Measurements from ENCODE around the gene TMED4. TPM values are rescaled to one million over a fixed set of nuclear protein-coding genes. Genes with fewer than 3 reads are reported as not detected.
A peak's percentile ranks its signal among the peaks of the same experiment; 100 is the strongest.
"Not testable (repeated sequence)": the region's sequence is repeated elsewhere in the genome, so short reads cannot be mapped to it uniquely, and the experiment has no call there.

The TMED4 gene
- total and polyA plus RNA-seq, 5 experiments from 2014 or later = 61.4 to 110 (median 80.4) TPM

GRCh38 chr7:44606341-44607140, 24.5 kb upstream of the TMED4 start, which contains the start of gene OGDH:
TSS of gene OGDH (plus strand) at chr7:44606627. CDS start at chr7:44624344, 17,717 bp downstream.
- Mint-ChIP-seq H3K36me3 (peaks cover 0 to 2% (median 0%) of the 10 kb centered on the region in 3 donors), H3K27ac (peak within 1 kb of the TSS; percentile 96 to 100 (median 99)), H3K27me3 (peaks cover 0 to 5% (median 0%) of the 10 kb centered on the region in 5 donors), H3K4me1 (peaks cover 11 to 52% (median 40%) of the 10 kb centered on the region in 4 donors), H3K9me3 (no peaks in the 10 kb centered on the region), H3K4me3 (peak within 1 kb of the TSS; percentile 92 to 100 (median 98))
- POLR2A ChIA-PET = interaction anchor here (0.5 to 3.9 kb wide), 37 partner anchors 8 to 680 kb away, joined by 3 to 47 read pairs (median 4); partner anchors contain the start of genes DDX56, H2AZ2, NUDCD3 and PPIA
- ATAC-seq = peak; percentile 94 to 95
- DNase-seq = peak; percentile 97 to 100 (median 99)

- Mint-ChIP-seq H3K4me3 (peak overlapping the region in 8 of 10 donors; percentile 4 to 100 (median 68)), H3K9me3 (no peaks in the 10 kb centered on the region), H3K36me3 (peaks cover 0 to 2% (median 0%) of the 10 kb centered on the region in 3 donors), H3K4me1 (peaks cover 8 to 46% (median 32%) of the 10 kb centered on the region in 4 donors), H3K27me3 (peaks cover 0 to 5% (median 0%) of the 10 kb centered on the region in 5 donors), H3K27ac (peak overlapping the region in 6 of 10 donors; percentile 29 to 100 (median 84))
- ATAC-seq (no peak), DNase-seq (no peak)
- POLR2A ChIA-PET = interaction anchor here (0.8 to 3.9 kb wide), 5 partner anchors 23 to 280 kb away, joined by 3 to 47 read pairs (median 28); partner anchors contain the start of genes PURB, TMED4 and ZMIZ2
Observed at GRCh38 chr7:44604941-44605340, 22.9 kb upstream of the TMED4 start.

GRCh38 chr7:44603193-44603592, 21.2 kb upstream of the TMED4 start:
- no peak overlapping the region for H3K27ac Mint-ChIP-seq
- peaks cover 0 to 5% (median 0%) of the 10 kb centered on the region in 5 donors for H3K27me3 Mint-ChIP-seq
- peaks cover 8 to 31% (median 21%) of the 10 kb centered on the region in 4 donors for H3K4me1 Mint-ChIP-seq
- no peak for DNase-seq
- H3K4me3 Mint-ChIP-seq = no peak overlapping the region
- ATAC-seq = no peak
- H3K9me3 Mint-ChIP-seq = no peaks in the 10 kb centered on the region
- peaks cover 0 to 2% (median 0%) of the 10 kb centered on the region in 3 donors for H3K36me3 Mint-ChIP-seq
- POLR2A ChIA-PET = interaction anchor here (0.6 to 1.0 kb wide), 2 partner anchors 14 to 21 kb away, joined by 3 to 4 read pairs; partner anchors contain the start of gene TMED4

- H3K4me1 Mint-ChIP-seq = peaks cover 6 to 24% (median 15%) of the 10 kb centered on the region in 4 donors
- DNase-seq (no peak), ATAC-seq (no peak)
- H3K4me3 Mint-ChIP-seq = no peak overlapping the region
- POLR2A ChIA-PET = no interaction called here
- H3K9me3 Mint-ChIP-seq = no peaks in the 10 kb centered on the region
- peaks cover 0 to 2% (median 0%) of the 10 kb centered on the region in 3 donors for H3K36me3 Mint-ChIP-seq
- H3K27ac Mint-ChIP-seq = no peak overlapping the region
- peaks cover 0 to 5% (median 0%) of the 10 kb centered on the region in 5 donors for H3K27me3 Mint-ChIP-seq
Observed at GRCh38 chr7:44602576-44602910, 20.5 kb upstream of the TMED4 start.

GRCh38 chr7:44599222-44599621, 17.2 kb upstream of the TMED4 start:
- H3K4me1 Mint-ChIP-seq = no peaks in the 10 kb centered on the region
- H3K27me3 Mint-ChIP-seq = peaks cover 0 to 3% (median 0%) of the 10 kb centered on the region in 5 donors
- no peak for DNase-seq
- peak overlapping the region in 1 of 10 donors; percentile 17 for H3K27ac Mint-ChIP-seq
- no peaks in the 10 kb centered on the region for H3K9me3 Mint-ChIP-seq
- H3K36me3 Mint-ChIP-seq = no peaks in the 10 kb centered on the region
- ATAC-seq = no peak
- POLR2A ChIA-PET = no interaction called here
- no peak overlapping the region for H3K4me3 Mint-ChIP-seq

GRCh38 chr7:44597181-44597580, 15.2 kb upstream of the TMED4 start:
- POLR2A ChIA-PET = interaction anchor here (1.1 kb wide), 1 partner anchor 9 kb away, joined by 3 read pairs; the partner anchor contains the start of gene OGDH
- not testable (repeated sequence) for H3K36me3 Mint-ChIP-seq, DNase-seq, H3K4me1 Mint-ChIP-seq, H3K9me3 Mint-ChIP-seq, H3K27me3 Mint-ChIP-seq, H3K27ac Mint-ChIP-seq, ATAC-seq, H3K4me3 Mint-ChIP-seq

- Mint-ChIP-seq H3K4me1 (no peaks in the 10 kb centered on the region), H3K36me3 (no peaks in the 10 kb centered on the region), H3K4me3 (no peak overlapping the region), H3K9me3 (no peaks in the 10 kb centered on the region), H3K27me3 (peaks cover 0 to 10% (median 1%) of the 10 kb centered on the region in 5 donors), H3K27ac (no peak overlapping the region)
- ATAC-seq (no peak), DNase-seq (no peak)
- POLR2A ChIA-PET = no interaction called here
Observed at GRCh38 chr7:44595934-44596635, 14.1 kb upstream of the TMED4 start.

GRCh38 chr7:44590910-44591309, 8.9 kb upstream of the TMED4 start:
- Mint-ChIP-seq H3K4me3 (no peak overlapping the region), H3K4me1 (peaks cover 0 to 5% (median 4%) of the 10 kb centered on the region in 4 donors), H3K27ac (no peak overlapping the region), H3K27me3 (peaks cover 0 to 10% (median 1%) of the 10 kb centered on the region in 5 donors), H3K9me3 (no peaks in the 10 kb centered on the region), H3K36me3 (no peaks in the 10 kb centered on the region)
- DNase-seq = no peak
- ATAC-seq = no peak
- POLR2A ChIA-PET = interaction anchor here (0.8 to 1.4 kb wide), 2 partner anchors 14 to 16 kb away, joined by 3 read pairs; partner anchors contain the start of gene OGDH

GRCh38 chr7:44587843-44588711, 6.0 kb upstream of the TMED4 start:
- DNase-seq = peak in 8 of 10 donors; percentile 42 to 73 (median 56)
- no peak overlapping the region for H3K4me3 Mint-ChIP-seq
- peak; percentile 78 for ATAC-seq
- peaks cover 0 to 7% (median 5%) of the 10 kb centered on the region in 4 donors for H3K4me1 Mint-ChIP-seq
- H3K27me3 Mint-ChIP-seq = peaks cover 0 to 2% (median 0%) of the 10 kb centered on the region in 5 donors
- H3K27ac Mint-ChIP-seq = peak overlapping the region in 2 of 10 donors; percentile 5 to 9
- no peaks in the 10 kb centered on the region for H3K9me3 Mint-ChIP-seq
- POLR2A ChIA-PET = interaction anchor here (0.5 to 1.6 kb wide), 4 partner anchors 259 to 333 kb away, joined by 3 to 6 read pairs (median 5); no protein-coding TSS in a partner anchor
- no peaks in the 10 kb centered on the region for H3K36me3 Mint-ChIP-seq

GRCh38 chr7:44583146-44583865, 1.3 kb upstream of the TMED4 start:
- H3K27ac Mint-ChIP-seq = peak overlapping the region; percentile 91 to 99 (median 98)
- peak overlapping the region; percentile 87 to 93 (median 91) for H3K4me3 Mint-ChIP-seq
- ATAC-seq (no peak), DNase-seq (no peak)
- H3K9me3 Mint-ChIP-seq = no peaks in the 10 kb centered on the region
- POLR2A ChIA-PET = interaction anchor here (1.0 to 4.7 kb wide), 9 partner anchors 11 to 418 kb away, joined by 4 to 64 read pairs (median 15); partner anchors contain the start of genes DDX56, H2AZ2, OGDH and PPIA
- H3K27me3 Mint-ChIP-seq = peaks cover 0 to 3% (median 0%) of the 10 kb centered on the region in 5 donors
- H3K36me3 Mint-ChIP-seq = peaks cover 0 to 31% (median 8%) of the 10 kb centered on the region in 3 donors
- peaks cover 15 to 41% (median 37%) of the 10 kb centered on the region in 4 donors for H3K4me1 Mint-ChIP-seq

Data from naive thymus-derived CD8-positive, alpha-beta T cell (primary cell).